Measurements from ENCODE around the gene ASB3.

GRCh38 chr2:53660886-53661285, 125.9 kb downstream of the ASB3 start:
- no peak for TF ChIP-seq POLR2A (IDR thresholded peaks at IDR 0.05)
- no peak for TF ChIP-seq CTCF (IDR thresholded peaks at IDR 0.05)

Data from thyroid gland (tissue), 4 donors.